IPS DF 6.9 (cell line): ENCODE data around the gene OR10S1.
"Not testable (repeated sequence)": the region's sequence is repeated elsewhere in the genome, so short reads cannot be mapped to it uniquely, and the experiment has no call there.

Source experiments
- DNase-seq: peaks from one replicate; pipeline ENCODE4 v3.0.0-alpha.2; 2013; ENCODE audit warnings: low read depth, low spot score
- H3K27ac ChIP-seq: one replicate; pipeline ENCODE4 v1.5.1; 2013; ENCODE audit warnings: low read length, control low read depth
- H3K27me3 ChIP-seq: 2 replicates; pipeline ENCODE4 v1.6.1; 2013; ENCODE audit warnings: mild to moderate bottlenecking, low read length; ENCODE audit not compliant: control insufficient read depth, insufficient read depth
- H3K36me3 ChIP-seq: 2 replicates; pipeline ENCODE4 v1.6.1; 2013; ENCODE audit warnings: low read length; ENCODE audit not compliant: control insufficient read depth, insufficient read depth
- H3K4me1 ChIP-seq: 2 replicates; pipeline ENCODE4 v1.6.1; 2013; ENCODE audit warnings: low read length; ENCODE audit not compliant: control insufficient read depth, insufficient read depth
- H3K4me3 ChIP-seq: 2 replicates; pipeline ENCODE4 v1.5.1; 2013; ENCODE audit warnings: mild to moderate bottlenecking, low read length
- H3K9me3 ChIP-seq: 2 replicates; pipeline ENCODE4 v1.6.1; 2013; ENCODE audit warnings: low read length, inconsistent platforms; ENCODE audit not compliant: control insufficient read depth, insufficient read depth
- WGBS: extraction: QIAGEN DNeasy Blood & Tissue Kit; methylation state at CpG from one replicate; pipeline ENCODE4 v1.1.7; 2013; ENCODE audit warnings: mixed read lengths, missing lambda C conversion rate; ENCODE audit not compliant: insufficient read length, insufficient coverage; 5-methylcytosine and 5-hydroxymethylcytosine counted together

The OR10S1 gene, protein sequence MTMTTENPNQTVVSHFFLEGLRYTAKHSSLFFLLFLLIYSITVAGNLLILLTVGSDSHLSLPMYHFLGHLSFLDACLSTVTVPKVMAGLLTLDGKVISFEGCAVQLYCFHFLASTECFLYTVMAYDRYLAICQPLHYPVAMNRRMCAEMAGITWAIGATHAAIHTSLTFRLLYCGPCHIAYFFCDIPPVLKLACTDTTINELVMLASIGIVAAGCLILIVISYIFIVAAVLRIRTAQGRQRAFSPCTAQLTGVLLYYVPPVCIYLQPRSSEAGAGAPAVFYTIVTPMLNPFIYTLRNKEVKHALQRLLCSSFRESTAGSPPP

DNA sequence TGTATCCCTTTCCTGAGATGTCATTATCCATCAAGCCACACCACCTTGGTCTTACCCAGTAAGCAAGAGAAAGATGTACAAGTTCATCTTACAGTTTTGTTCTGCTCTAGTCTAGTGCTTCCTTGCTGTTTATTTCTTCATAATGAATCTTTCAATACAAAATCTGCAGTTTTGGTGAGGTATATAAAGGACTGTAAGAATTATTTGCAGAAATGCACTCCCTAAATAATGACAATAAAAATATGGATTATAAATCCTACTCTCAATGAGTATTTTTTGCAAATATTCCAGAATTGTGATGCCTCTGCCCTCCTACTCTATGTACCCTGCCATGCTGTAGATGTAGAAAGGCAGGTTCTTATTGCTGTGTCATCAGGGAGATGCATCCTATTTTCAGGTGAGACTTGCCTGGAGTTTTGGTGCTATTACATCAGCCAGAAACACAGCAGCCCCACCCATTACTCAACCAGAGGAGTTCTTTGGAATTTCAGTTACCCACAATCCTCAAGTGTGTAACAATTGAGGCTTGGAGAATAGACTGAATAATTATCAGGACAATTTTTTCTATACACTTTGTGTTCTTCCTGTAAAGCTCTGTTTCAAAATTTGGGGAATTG is at the start of gene OR10S1:
Gene OR10S1, minus strand, starts transcription at position 51 of the 617 bp plus-strand sequence. CDS start 117 bp downstream, outside the sequence.
- Histone ChIP-seq H3K4me3 (no peak within 1 kb of the TSS), H3K9me3 (no peaks in the 10 kb centered on the region), H3K4me1 (no peaks in the 10 kb centered on the region), H3K36me3 (no peaks in the 10 kb centered on the region), H3K27ac (no peak within 1 kb of the TSS), H3K27me3 (no peaks in the 10 kb centered on the region)
- no peak for DNase-seq

DNA sequence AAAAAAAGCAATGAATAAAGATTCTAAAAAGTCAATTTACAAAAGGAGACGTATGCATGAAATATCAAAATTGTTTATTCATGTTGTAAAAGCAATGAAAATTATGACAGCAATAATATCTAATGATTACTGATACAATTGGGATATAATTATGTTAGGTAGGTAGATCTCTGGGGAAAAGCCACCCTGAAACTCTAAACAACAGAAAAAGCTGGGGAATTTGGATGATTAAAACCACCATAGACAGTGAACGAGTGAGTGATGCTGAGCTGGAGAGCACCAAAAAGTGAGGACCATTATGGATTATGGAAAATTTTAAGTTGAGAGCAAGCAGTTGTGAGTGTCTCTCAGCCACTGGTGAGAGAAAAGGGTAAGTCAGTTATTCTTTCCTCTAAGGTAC is 48.9 kb upstream of the OR10S1 start, which contains the start of gene OR10G8:
Gene OR10G8, plus strand, starts transcription at position 301 of the 400 bp plus-strand sequence. CDS start 2,825 bp downstream, outside the sequence.
- DNase-seq = no peak
- no CpG with 5 or more reads among the region's 2 CpGs for WGBS
- H3K27me3 ChIP-seq = no peaks in the 10 kb centered on the region
- no peaks in the 10 kb centered on the region for H3K9me3 ChIP-seq
- H3K27ac ChIP-seq = no peak within 1 kb of the TSS
- H3K4me1 ChIP-seq = no peaks in the 10 kb centered on the region
- H3K36me3 ChIP-seq = no peaks in the 10 kb centered on the region
- H3K4me3 ChIP-seq = no peak within 1 kb of the TSS

DNA sequence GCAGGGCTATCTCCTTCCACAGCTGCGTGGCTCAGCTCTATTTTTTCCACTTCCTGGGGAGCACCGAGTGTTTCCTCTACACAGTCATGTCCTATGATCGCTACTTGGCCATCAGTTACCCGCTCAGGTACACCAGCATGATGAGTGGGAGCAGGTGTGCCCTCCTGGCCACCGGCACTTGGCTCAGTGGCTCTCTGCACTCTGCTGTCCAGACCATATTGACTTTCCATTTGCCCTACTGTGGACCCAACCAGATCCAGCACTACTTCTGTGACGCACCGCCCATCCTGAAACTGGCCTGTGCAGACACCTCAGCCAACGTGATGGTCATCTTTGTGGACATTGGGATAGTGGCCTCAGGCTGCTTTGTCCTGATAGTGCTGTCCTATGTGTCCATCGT is 38.3 kb upstream of the OR10S1 start:
- H3K4me3 ChIP-seq, H3K27me3 ChIP-seq, H3K4me1 ChIP-seq, H3K36me3 ChIP-seq, H3K9me3 ChIP-seq, H3K27ac ChIP-seq, DNase-seq: not testable (repeated sequence)
- no CpG with 5 or more reads among the region's 9 CpGs for WGBS

DNA sequence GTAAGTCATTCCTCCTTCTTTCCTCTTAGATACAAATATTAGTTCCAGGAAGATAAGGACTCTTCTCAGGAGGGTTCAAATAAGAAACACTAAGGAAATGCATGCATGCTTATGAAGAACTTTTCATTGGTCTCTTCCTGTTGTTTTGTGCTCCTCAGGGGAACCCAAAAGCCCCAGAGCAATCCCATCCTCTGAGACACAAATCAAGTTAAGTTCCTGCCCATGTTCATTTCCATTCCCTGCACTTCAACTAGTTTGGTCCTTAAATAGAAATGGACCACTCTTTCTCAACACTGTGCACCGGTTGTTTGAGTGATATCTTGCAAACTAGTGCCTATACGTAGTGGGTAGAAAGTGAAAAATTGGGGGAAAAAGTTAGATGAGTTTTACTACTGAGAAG is 35.1 kb upstream of the OR10S1 start, which contains the start of gene OR10G4:
Gene OR10G4, plus strand, starts transcription at position 301 of the 400 bp plus-strand sequence. CDS start 2,578 bp downstream, outside the sequence.
- WGBS = no CpG with 5 or more reads among the region's 2 CpGs
- DNase-seq = no peak
- Histone ChIP-seq H3K27ac (no peak within 1 kb of the TSS), H3K4me3 (no peak within 1 kb of the TSS), H3K9me3 (no peaks in the 10 kb centered on the region), H3K4me1 (no peaks in the 10 kb centered on the region), H3K27me3 (no peaks in the 10 kb centered on the region), H3K36me3 (no peaks in the 10 kb centered on the region)

DNA sequence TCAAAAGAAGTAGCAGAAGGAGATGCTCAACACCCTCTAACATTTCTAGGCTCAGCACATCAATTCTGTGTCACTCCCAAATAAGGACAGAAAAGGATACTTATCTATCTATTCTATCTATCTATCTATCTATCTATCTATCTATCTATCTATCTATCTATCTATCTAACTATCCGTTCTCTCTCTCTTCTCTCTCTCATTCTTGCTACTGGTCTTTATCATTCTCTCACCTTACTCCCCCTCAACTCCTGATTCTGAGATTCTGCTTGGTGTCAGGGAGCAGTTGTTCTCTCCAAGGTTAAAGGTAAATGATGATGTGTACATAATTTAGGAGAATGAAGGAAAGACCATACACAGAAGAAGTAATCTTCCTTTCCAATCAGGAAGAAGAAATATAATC is 17.5 kb upstream of the OR10S1 start, which contains the start of gene OR10G6:
Gene OR10G6, minus strand, starts transcription at position 43 of the 400 bp plus-strand sequence. Its CDS starts 0 bp downstream, at position 43.
- H3K27ac ChIP-seq = no peak within 1 kb of the TSS
- no peaks in the 10 kb centered on the region for H3K9me3 ChIP-seq
- no peak within 1 kb of the TSS for H3K4me3 ChIP-seq
- H3K27me3 ChIP-seq = no peaks in the 10 kb centered on the region
- DNase-seq = no peak
- no peaks in the 10 kb centered on the region for H3K36me3 ChIP-seq
- H3K4me1 ChIP-seq = no peaks in the 10 kb centered on the region
- WGBS = 100% methylated on average over 1 of the region's 1 CpG

DNA sequence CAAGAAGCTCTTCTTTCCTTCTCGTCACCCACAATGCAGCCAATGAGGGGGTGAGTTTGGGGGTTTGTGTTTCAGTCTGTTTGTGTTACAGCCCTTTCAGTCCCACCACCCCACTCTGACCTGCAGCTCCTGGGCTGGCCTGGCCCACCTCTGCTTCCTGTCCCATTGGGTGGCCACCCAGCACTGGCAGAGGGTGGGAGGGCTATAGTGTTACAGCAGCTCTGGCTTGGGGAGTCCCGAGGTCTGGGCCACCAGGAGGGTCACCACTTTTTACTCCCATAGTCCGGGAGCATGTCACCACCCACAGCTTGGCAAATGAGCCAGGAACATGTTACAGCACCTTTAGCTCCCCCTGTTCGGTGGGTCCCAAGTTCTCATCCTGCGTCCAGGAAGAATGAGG is 1.7 kb upstream of the OR10S1 start:
- Histone ChIP-seq H3K4me1 (no peaks in the 10 kb centered on the region), H3K27me3 (no peaks in the 10 kb centered on the region), H3K4me3 (no peak overlapping the region), H3K27ac (no peak overlapping the region), H3K9me3 (no peaks in the 10 kb centered on the region), H3K36me3 (no peaks in the 10 kb centered on the region)
- WGBS = no CpG with 5 or more reads among the region's 5 CpGs
- no peak for DNase-seq

DNA sequence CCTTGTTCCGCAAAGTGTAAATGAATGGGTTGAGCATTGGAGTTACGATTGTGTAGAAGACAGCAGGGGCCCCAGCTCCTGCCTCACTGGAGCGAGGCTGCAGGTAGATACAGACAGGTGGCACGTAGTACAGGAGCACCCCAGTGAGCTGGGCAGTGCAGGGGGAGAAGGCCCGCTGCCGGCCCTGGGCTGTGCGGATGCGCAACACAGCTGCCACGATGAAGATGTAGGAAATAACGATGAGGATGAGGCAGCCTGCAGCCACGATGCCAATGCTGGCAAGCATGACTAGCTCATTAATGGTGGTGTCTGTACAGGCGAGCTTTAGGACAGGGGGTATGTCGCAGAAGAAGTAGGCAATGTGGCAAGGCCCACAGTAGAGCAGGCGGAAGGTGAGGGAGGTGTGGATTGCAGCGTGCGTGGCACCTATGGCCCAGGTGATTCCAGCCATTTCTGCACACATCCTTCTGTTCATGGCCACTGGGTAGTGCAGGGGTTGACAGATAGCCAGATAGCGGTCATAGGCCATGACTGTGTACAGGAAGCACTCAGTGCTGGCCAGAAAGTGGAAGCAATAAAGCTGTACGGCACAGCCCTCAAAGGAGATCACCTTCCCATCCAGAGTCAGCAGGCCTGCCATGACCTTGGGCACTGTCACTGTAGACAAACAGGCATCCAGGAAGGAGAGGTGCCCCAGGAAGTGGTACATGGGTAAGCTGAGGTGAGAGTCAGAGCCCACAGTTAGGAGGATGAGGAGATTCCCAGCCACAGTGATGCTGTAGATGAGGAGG is 616 bp downstream of the OR10S1 start:
- Histone ChIP-seq H3K27ac (no peak overlapping the region), H3K4me1 (no peaks in the 10 kb centered on the region), H3K27me3 (no peaks in the 10 kb centered on the region), H3K9me3 (no peaks in the 10 kb centered on the region), H3K36me3 (no peaks in the 10 kb centered on the region), H3K4me3 (no peak overlapping the region)
- DNase-seq = no peak
- WGBS = no CpG with 5 or more reads among the region's 18 CpGs

DNA sequence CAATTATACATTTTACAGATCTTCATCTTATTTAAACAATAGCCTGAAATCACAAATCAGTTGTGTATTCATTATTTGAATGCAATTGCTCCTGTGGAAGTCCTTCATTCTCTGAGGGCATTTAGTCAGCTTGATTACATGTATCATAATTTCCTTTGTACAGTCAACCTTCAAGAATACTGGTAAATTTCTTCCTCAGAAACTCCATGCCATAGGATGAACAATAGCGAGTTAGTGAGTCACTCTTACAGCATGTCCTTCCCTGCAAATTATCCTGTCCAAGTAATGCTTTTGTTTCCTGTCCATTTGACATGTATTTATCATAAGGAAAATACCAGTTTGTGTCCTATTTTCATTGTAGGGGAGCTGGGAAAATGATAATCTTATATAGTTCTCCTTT is 3.8 kb downstream of the OR10S1 start:
- no peaks in the 10 kb centered on the region for H3K9me3 ChIP-seq
- WGBS = no CpG with 5 or more reads among the region's 1 CpG
- H3K36me3 ChIP-seq = no peaks in the 10 kb centered on the region

DNA sequence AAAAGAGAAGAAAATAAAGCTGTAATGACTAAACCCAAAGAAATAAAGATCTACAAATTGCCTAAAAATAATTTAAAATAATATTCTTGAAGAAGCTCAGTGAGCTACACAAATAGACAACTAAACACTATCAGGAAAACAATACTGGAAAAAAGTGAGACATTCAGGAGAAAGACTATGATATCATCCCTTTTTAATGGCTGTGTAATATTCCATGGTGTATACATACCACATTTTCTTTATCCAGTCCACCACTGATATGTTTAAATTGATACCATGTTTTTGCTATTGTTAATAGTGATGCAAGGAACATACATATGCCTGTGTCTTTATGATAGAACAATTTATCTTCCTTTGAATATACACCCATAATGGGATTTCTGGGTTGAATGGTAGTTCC is 20.8 kb downstream of the OR10S1 start:
- no peaks in the 10 kb centered on the region for H3K4me1 ChIP-seq
- DNase-seq = no peak
- H3K36me3 ChIP-seq = no peaks in the 10 kb centered on the region
- H3K9me3 ChIP-seq = no peaks in the 10 kb centered on the region
- H3K4me3 ChIP-seq = no peak overlapping the region
- H3K27ac ChIP-seq = no peak overlapping the region
- H3K27me3 ChIP-seq = no peaks in the 10 kb centered on the region

More for the DNA sequence above, 3.8 kb downstream of the OR10S1 start:
- no peaks in the 10 kb centered on the region for H3K4me1 ChIP-seq
- no peak overlapping the region for H3K4me3 ChIP-seq
- H3K27ac ChIP-seq = no peak overlapping the region
- DNase-seq = no peak
- H3K27me3 ChIP-seq = no peaks in the 10 kb centered on the region

DNA sequence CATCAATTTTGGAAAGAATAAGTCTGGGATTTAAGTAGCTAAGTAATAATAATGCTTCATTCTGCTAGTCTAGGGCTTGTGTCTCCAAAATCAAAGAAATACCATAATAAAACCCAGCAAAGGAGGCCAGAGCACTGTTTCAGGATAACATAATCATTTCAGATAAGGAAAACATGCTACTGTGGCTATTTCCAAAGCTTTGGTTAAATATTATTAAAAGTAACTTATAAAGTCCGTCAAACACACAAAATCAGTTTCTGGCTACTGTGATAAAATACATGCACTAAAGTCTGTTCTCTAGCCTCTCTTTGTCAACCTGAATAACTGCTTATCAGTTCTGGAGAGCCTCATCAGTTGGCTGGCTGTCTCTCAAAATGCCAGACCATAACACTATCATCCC is 32.4 kb downstream of the OR10S1 start:
- Histone ChIP-seq H3K36me3 (no peaks in the 10 kb centered on the region), H3K4me3 (no peak overlapping the region), H3K9me3 (no peaks in the 10 kb centered on the region), H3K4me1 (no peaks in the 10 kb centered on the region), H3K27ac (no peak overlapping the region), H3K27me3 (no peaks in the 10 kb centered on the region)
- DNase-seq = no peak
- no CpG with 5 or more reads among the region's 1 CpG for WGBS
